Tibial nerve (tissue), 4 donors: ENCODE data around the gene SPRED1. TPM values are rescaled to one million over a fixed set of nuclear protein-coding genes. Genes with fewer than 3 reads are reported as not detected.
A peak's percentile ranks its signal among the peaks of the same experiment; 100 is the strongest.

ENCODE experiments used
- DNase-seq, 2 donors: peaks; one replicate each; pipeline ENCODE4 v3.0.0-alpha.2; 2019; ENCODE audit warnings: low spot score in 2 of 2
- H3K27ac ChIP-seq, 4 donors: fragments of 200-600 bp; sonication (generic) in 3 of 4; one replicate each; pipeline ENCODE4 v1.5.1; 2017 to 2019; ENCODE audit warnings: mild to moderate bottlenecking in 1 of 4
- H3K27me3 ChIP-seq, 2 donors: fragments of 200-600 bp; sonication (generic) in 1 of 2; one replicate each; pipeline versions ENCODE4 v1.5.1 to v1.6.0; 2017 to 2019
- H3K36me3 ChIP-seq, 3 donors: fragments of 200-600 bp; sonication (generic); one replicate each; pipeline ENCODE4 v1.5.1; 2018 to 2019
- H3K4me1 ChIP-seq, 4 donors: fragments of 200-600 bp; sonication (generic) in 3 of 4; one replicate each; pipeline ENCODE4 v1.5.1; 2017 to 2019
- H3K4me3 ChIP-seq, 4 donors: fragments of 200-600 bp; sonication (generic) in 3 of 4; one replicate each; pipeline ENCODE4 v1.5.1; 2017 to 2019; ENCODE audit warnings: mild to moderate bottlenecking in 1 of 4, moderate library complexity in 1 of 4
- H3K9me3 ChIP-seq, 4 donors: fragments of 200-600 bp; sonication (generic) in 3 of 4; one replicate each; pipeline ENCODE4 v1.5.1; 2017 to 2019
- CTCF ChIP-seq, 5 experiments: fragments of 200-600 bp in 3 of 5; fragments of 450-650 bp in 2 of 5; sonication (generic) in 3 of 5; IDR thresholded peaks; one replicate each; pipeline ENCODE4 v1.5.1; 2016 to 2019; ENCODE audit warnings: antibody characterized with exemption in 5 of 5, mild to moderate bottlenecking in 3 of 5, moderate library complexity in 2 of 5
- EP300 ChIP-seq, 2 donors: sonication (generic); formaldehyde crosslinking; IDR thresholded peaks; one replicate each; pipeline ENCODE4 v1.6.1; 2017; ENCODE audit warnings: antibody characterized with exemption in 2 of 2, mild to moderate bottlenecking in 1 of 2
- POLR2A ChIP-seq, 2 donors: fragments of 450-650 bp; IDR thresholded peaks; one replicate each; pipeline ENCODE4 v1.6.1; 2017; ENCODE audit warnings: antibody characterized with exemption in 2 of 2, mild to moderate bottlenecking in 2 of 2, moderate library complexity in 2 of 2
- WGBS, 2 donors: methylation state at CpG; one replicate each; pipeline ENCODE4 v1.1.5; 2018; 5-methylcytosine and 5-hydroxymethylcytosine counted together
- total RNA-seq, 4 donors: library from RNA; depleted of rRNA; stranded (reverse); fragments of >200 nt; gene quantifications; one replicate each; pipeline ENCODE4 v1.1.0, GENCODE V29; 2016

Gene SPRED1
- total RNA-seq = 10 to 100 TPM; 20.4 to 35.0 (median 29.0) TPM

- no peaks in the 10 kb centered on the region for H3K9me3 ChIP-seq
- WGBS, 2 donors = 0 to 1% methylated on average over 40 to 49 of the region's 75 CpGs
Measured at GRCh38 chr15:38252481-38253350, at the start of gene SPRED1. SPRED1 (plus strand) TSS chr15:38252836; CDS start chr15:38253186, 350 bp downstream.

GRCh38 chr15:38205526-38206272 is 46.9 kb upstream of the SPRED1 start:
- TF ChIP-seq POLR2A (IDR thresholded peaks at IDR 0.05) (no peak), EP300 (IDR thresholded peaks at IDR 0.05) (no peak), CTCF (IDR thresholded peaks at IDR 0.05) (no peak)
- 50 to 56% methylated on average over 3 of the region's 3 CpGs for WGBS, 2 donors
- H3K27me3 ChIP-seq = no peaks in the 10 kb centered on the region
- no peaks in the 10 kb centered on the region for H3K36me3 ChIP-seq
- H3K9me3 ChIP-seq = no peaks in the 10 kb centered on the region
- peaks cover 0 to 23% (median 0%) of the 10 kb centered on the region in 4 donors for H3K4me1 ChIP-seq
- H3K27ac ChIP-seq = no peak overlapping the region
- H3K4me3 ChIP-seq = no peak overlapping the region
- no peak for DNase-seq

More at GRCh38 chr15:38252481-38253350, at the start of gene SPRED1:
- H3K4me3 ChIP-seq = peak within 1 kb of the TSS; percentile 88 to 94 (median 91)
- peak; percentile 42 to 44 for DNase-seq
- peak within 1 kb of the TSS; percentile 95 to 100 (median 99) for H3K27ac ChIP-seq
- no peaks in the 10 kb centered on the region for H3K27me3 ChIP-seq
- TF ChIP-seq POLR2A (IDR thresholded peaks at IDR 0.05) (no peak), CTCF (IDR thresholded peaks at IDR 0.05) (no peak), EP300 (IDR thresholded peaks at IDR 0.05) (no peak)
- H3K36me3 ChIP-seq = no peaks in the 10 kb centered on the region
- H3K4me1 ChIP-seq = peaks cover 0 to 40% (median 26%) of the 10 kb centered on the region in 4 donors

- Histone ChIP-seq H3K4me1 (peaks cover 0 to 25% (median 0%) of the 10 kb centered on the region in 4 donors), H3K36me3 (no peaks in the 10 kb centered on the region), H3K27ac (peak overlapping the region in 1 of 4 donors; percentile 21), H3K4me3 (no peak overlapping the region), H3K9me3 (no peaks in the 10 kb centered on the region), H3K27me3 (no peaks in the 10 kb centered on the region)
- no peak for TF ChIP-seq POLR2A (IDR thresholded peaks at IDR 0.05)
- no peak for TF ChIP-seq EP300 (IDR thresholded peaks at IDR 0.05)
- TF ChIP-seq CTCF (IDR thresholded peaks at IDR 0.05) = no peak
- 85 to 98% methylated on average over 2 of the region's 2 CpGs for WGBS, 2 donors
- no peak for DNase-seq
Measured at GRCh38 chr15:38207621-38208020, 45.0 kb upstream of the SPRED1 start.

- no peak for DNase-seq
- TF ChIP-seq CTCF (IDR thresholded peaks at IDR 0.05) = no peak
- no peak for TF ChIP-seq EP300 (IDR thresholded peaks at IDR 0.05)
- TF ChIP-seq POLR2A (IDR thresholded peaks at IDR 0.05) = no peak
- 78 to 94% methylated on average over 1 of the region's 1 CpG for WGBS, 2 donors
- H3K27ac ChIP-seq = no peak overlapping the region
- no peaks in the 10 kb centered on the region for H3K9me3 ChIP-seq
- no peaks in the 10 kb centered on the region for H3K36me3 ChIP-seq
- H3K4me1 ChIP-seq = peaks cover 0 to 31% (median 0%) of the 10 kb centered on the region in 4 donors
- H3K4me3 ChIP-seq = no peak overlapping the region
- no peaks in the 10 kb centered on the region for H3K27me3 ChIP-seq
Measured at GRCh38 chr15:38208206-38208605, 44.4 kb upstream of the SPRED1 start.
